ENCODE results near the gene ZNF648. TPM values are rescaled to one million over a fixed set of nuclear protein-coding genes. Genes with fewer than 3 reads are reported as not detected.
"Not testable (repeated sequence)": the region's sequence is repeated elsewhere in the genome, so short reads cannot be mapped to it uniquely, and the experiment has no call there.

Gene ZNF648
- total RNA-seq, 1 donor from 2014 or later = not detected

DNA sequence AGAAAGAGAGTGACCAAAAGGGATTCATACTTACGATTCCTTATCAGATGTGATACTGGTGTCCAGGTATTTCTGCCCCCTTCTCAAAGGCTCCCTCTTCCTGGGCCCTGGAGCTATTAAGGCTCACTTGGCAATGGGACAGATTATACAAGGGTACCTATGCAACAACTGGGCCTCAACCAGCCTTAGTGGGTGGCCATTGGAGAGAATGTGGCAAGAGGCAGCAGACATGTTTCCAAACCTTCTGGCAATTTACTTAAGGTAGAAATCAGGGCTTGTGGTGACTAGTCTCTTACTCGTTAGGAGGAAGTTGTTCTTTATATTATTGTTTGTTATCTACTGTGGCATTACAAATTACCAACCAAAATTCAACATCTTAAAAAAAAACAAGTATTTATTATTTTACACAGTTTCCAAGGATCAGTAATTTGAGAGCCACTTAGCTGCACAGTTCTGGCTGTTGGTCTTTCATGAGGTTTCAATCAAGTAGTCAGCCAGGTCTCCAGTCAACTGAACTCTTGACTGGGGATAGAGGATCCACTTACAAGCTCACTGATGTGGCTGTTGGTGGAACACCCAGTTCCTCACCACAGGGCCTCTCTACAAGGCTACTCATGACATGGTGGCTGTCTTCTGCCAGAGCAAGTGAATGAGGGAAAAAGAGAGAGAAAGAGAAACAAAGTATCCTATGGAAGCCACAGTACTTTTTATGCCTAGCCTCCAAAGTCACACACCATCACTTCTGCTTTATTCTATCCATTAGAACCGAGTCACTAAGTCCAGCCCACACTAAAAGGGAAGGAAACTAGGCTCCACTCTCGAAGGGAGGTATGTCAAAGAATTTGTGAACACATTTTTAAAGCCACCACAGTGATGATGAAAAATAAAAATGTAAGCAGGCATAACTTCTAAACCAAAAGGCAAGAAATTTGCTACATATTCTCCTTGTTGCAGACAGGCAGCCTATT, 10.7 kb downstream of the ZNF648 start:
- Mint-ChIP-seq H3K27me3 (peaks cover 12% of the 10 kb centered on the region), H3K4me3 (no peak overlapping the region), H3K27ac (no peak overlapping the region), H3K4me1 (no peaks in the 10 kb centered on the region), H3K36me3 (ENCODE audit: low read depth) (no peaks in the 10 kb centered on the region), H3K9me3 (peaks cover 2% of the 10 kb centered on the region)
- ATAC-seq (ENCODE audit: low read depth) (no peak), DNase-seq (no peak)
- no peak for TF ChIP-seq CTCF (IDR thresholded peaks at IDR 0.05)
- ChIA-PET POLR2A (no interaction called here), CTCF (interaction anchor here (0.6 to 1.2 kb wide), 2 partner anchors 15 to 572 kb away, joined by 3 read pairs; no protein-coding TSS in a partner anchor)
- intact Hi-C loops (cut with micrococcal nuclease) = loop anchor here (5.0 kb wide), 1 partner anchor 373 kb away; no protein-coding TSS in a partner anchor

GRCh38 chr1:182048562-182048961, 12.9 kb downstream of the ZNF648 start:
- H3K4me1 Mint-ChIP-seq = no peaks in the 10 kb centered on the region
- no peak for TF ChIP-seq CTCF (IDR thresholded peaks at IDR 0.05)
- ChIA-PET POLR2A (no interaction called here), CTCF (no interaction called here)
- DNase-seq (no peak), ATAC-seq (ENCODE audit: low read depth) (no peak)
- no peak overlapping the region for H3K27ac Mint-ChIP-seq
- intact Hi-C loops (cut with micrococcal nuclease) = no loop called here
- H3K4me3 Mint-ChIP-seq = no peak overlapping the region
- H3K36me3 Mint-ChIP-seq (ENCODE audit: low read depth) = no peaks in the 10 kb centered on the region
- peaks cover 8% of the 10 kb centered on the region for H3K9me3 Mint-ChIP-seq
- peaks cover 8% of the 10 kb centered on the region for H3K27me3 Mint-ChIP-seq

- H3K4me3 Mint-ChIP-seq = no peak overlapping the region
- H3K27ac Mint-ChIP-seq = no peak overlapping the region
- no peak for TF ChIP-seq CTCF (IDR thresholded peaks at IDR 0.05)
- ATAC-seq (ENCODE audit: low read depth) (no peak), DNase-seq (no peak)
- H3K9me3 Mint-ChIP-seq = peaks cover 8% of the 10 kb centered on the region
- no peaks in the 10 kb centered on the region for H3K36me3 Mint-ChIP-seq (ENCODE audit: low read depth)
- peaks cover 9% of the 10 kb centered on the region for H3K27me3 Mint-ChIP-seq
- H3K4me1 Mint-ChIP-seq = no peaks in the 10 kb centered on the region
- intact Hi-C loops (cut with micrococcal nuclease) = no loop called here
- CTCF ChIA-PET = no interaction called here
- POLR2A ChIA-PET = no interaction called here
These were observed 14.7 kb downstream of the ZNF648 start for GRCh38 chr1:182046763-182047162.

DNA sequence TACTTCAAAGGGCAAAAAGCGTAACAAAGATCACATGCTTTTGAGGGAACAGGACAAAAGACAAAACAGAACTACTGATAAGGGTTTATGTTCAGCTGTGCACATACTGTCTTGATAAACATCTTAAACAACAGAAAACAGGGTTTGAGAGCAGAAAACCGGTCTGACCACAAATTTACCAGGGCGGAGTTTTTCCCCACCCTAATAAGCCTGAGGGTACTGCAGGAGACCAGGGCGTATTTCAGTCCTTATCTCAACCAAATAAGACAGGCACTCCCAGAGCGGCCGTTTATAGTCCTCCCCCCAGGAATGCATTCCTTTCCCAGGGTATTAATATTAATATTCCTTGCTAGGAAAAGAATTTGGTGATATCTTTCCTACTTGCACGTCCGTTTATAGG, 16.0 kb downstream of the ZNF648 start:
- CTCF ChIA-PET; intact Hi-C loops (cut with micrococcal nuclease); POLR2A ChIA-PET; H3K9me3 Mint-ChIP-seq; H3K4me1 Mint-ChIP-seq; H3K4me3 Mint-ChIP-seq; DNase-seq; H3K27me3 Mint-ChIP-seq; H3K36me3 Mint-ChIP-seq (ENCODE audit: low read depth); ATAC-seq (ENCODE audit: low read depth); H3K27ac Mint-ChIP-seq: not testable (repeated sequence)

GRCh38 chr1:182041615-182042014, 19.9 kb downstream of the ZNF648 start:
- CTCF ChIA-PET = no interaction called here
- Mint-ChIP-seq H3K27me3 (peaks cover 8% of the 10 kb centered on the region), H3K9me3 (peaks cover 14% of the 10 kb centered on the region), H3K27ac (no peak overlapping the region), H3K4me3 (no peak overlapping the region), H3K36me3 (ENCODE audit: low read depth) (no peaks in the 10 kb centered on the region), H3K4me1 (no peaks in the 10 kb centered on the region)
- POLR2A ChIA-PET = no interaction called here
- intact Hi-C loops (cut with micrococcal nuclease) = no loop called here
- no peak for ATAC-seq (ENCODE audit: low read depth)
- TF ChIP-seq CTCF (IDR thresholded peaks at IDR 0.05) = no peak
- no peak for DNase-seq

Data from activated B cell treated with CpG ODN at 0.5 μM for 24 hours (primary cell).